Brain microvascular endothelial cell (primary cell): Measurements from ENCODE around the gene PLXNB3.

Source experiments
- DNase-seq: peaks from one replicate; pipeline ENCODE4 v3.0.0-alpha.2; 2020
- H3K27ac ChIP-seq: fragments of 250-450 bp; sonication (Bioruptor Pico); 2 replicates; pipeline ENCODE4 v1.5.1; 2020; ENCODE audit warnings: mild to moderate bottlenecking, moderate library complexity
- H3K27me3 ChIP-seq: fragments of 250-450 bp; sonication (Bioruptor Pico); replicated peaks from 2 replicates; pipeline ENCODE4 v1.5.1; 2020; ENCODE audit warnings: mild to moderate bottlenecking
- H3K36me3 ChIP-seq: fragments of 250-450 bp; sonication (Bioruptor Pico); replicated peaks from 2 replicates; pipeline ENCODE4 v1.5.1; 2020; ENCODE audit warnings: mild to moderate bottlenecking
- H3K4me3 ChIP-seq: 2 replicates; pipeline ENCODE4 v1.5.1; 2011; ENCODE audit warnings: low read depth, mild to moderate bottlenecking, control low read depth, low read length, moderate library complexity
- in situ Hi-C: cut with HindIII; loops from 2 replicates; pipeline ENCODE4 v1.10.0; 2017; ENCODE audit warnings: low sequenced_read_pairs, low pct_ligation_motif_present
- TF ChIP-seq, protein P1 (sequence below): IDR thresholded peaks from 2 replicates; pipeline ENCODE4 v1.5.1; 2011; ENCODE audit warnings: low read depth, mild to moderate bottlenecking, moderate library complexity, low read length, control low read depth, inconsistent platforms; ENCODE audit errors: missing control alignments

PLXNB3 gene

GRCh38 chrX:153797415-153798015, 33.5 kb downstream of the PLXNB3 start:
- in situ Hi-C loops: no loop called here
- Histone ChIP-seq H3K4me3 (no peak overlapping the region), H3K27ac (no peak overlapping the region), H3K36me3 (peaks cover 3% of the 10 kb centered on the region), H3K27me3 (no peaks in the 10 kb centered on the region)
- TF ChIP-seq, protein P1, sequence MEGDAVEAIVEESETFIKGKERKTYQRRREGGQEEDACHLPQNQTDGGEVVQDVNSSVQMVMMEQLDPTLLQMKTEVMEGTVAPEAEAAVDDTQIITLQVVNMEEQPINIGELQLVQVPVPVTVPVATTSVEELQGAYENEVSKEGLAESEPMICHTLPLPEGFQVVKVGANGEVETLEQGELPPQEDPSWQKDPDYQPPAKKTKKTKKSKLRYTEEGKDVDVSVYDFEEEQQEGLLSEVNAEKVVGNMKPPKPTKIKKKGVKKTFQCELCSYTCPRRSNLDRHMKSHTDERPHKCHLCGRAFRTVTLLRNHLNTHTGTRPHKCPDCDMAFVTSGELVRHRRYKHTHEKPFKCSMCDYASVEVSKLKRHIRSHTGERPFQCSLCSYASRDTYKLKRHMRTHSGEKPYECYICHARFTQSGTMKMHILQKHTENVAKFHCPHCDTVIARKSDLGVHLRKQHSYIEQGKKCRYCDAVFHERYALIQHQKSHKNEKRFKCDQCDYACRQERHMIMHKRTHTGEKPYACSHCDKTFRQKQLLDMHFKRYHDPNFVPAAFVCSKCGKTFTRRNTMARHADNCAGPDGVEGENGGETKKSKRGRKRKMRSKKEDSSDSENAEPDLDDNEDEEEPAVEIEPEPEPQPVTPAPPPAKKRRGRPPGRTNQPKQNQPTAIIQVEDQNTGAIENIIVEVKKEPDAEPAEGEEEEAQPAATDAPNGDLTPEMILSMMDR: no peak
- DNase-seq: no peak

- H3K36me3 ChIP-seq: peaks cover 3% of the 10 kb centered on the region
- DNase-seq: no peak
- TF ChIP-seq, protein P1: no peak
- no peak overlapping the region for H3K4me3 ChIP-seq
- H3K27me3 ChIP-seq: no peaks in the 10 kb centered on the region
- H3K27ac ChIP-seq: no peak overlapping the region
- in situ Hi-C loops: no loop called here
Measured at GRCh38 chrX:153799326-153799725, 35.3 kb downstream of the PLXNB3 start.

- H3K27ac ChIP-seq: no peak overlapping the region
- in situ Hi-C loops: no loop called here
Measured at GRCh38 chrX:153800177-153800722, 36.2 kb downstream of the PLXNB3 start.

GRCh38 chrX:153800746-153801145, 36.7 kb downstream of the PLXNB3 start:
- Histone ChIP-seq H3K27me3 (no peaks in the 10 kb centered on the region), H3K4me3 (no peak overlapping the region), H3K27ac (no peak overlapping the region), H3K36me3 (peaks cover 3% of the 10 kb centered on the region)
- in situ Hi-C loops: no loop called here
- TF ChIP-seq, protein P1: no peak
- DNase-seq: no peak

More at GRCh38 chrX:153800177-153800722, 36.2 kb downstream of the PLXNB3 start:
- no peak for DNase-seq
- Histone ChIP-seq H3K36me3 (peaks cover 3% of the 10 kb centered on the region), H3K4me3 (no peak overlapping the region), H3K27me3 (no peaks in the 10 kb centered on the region)
- TF ChIP-seq, protein P1: no peak

GRCh38 chrX:153801669-153802068, 37.6 kb downstream of the PLXNB3 start:
- Histone ChIP-seq H3K27ac (no peak overlapping the region), H3K27me3 (no peaks in the 10 kb centered on the region), H3K36me3 (no peaks in the 10 kb centered on the region), H3K4me3 (no peak overlapping the region)
- in situ Hi-C loops: no loop called here
- no peak for DNase-seq
- TF ChIP-seq, protein P1: no peak
